Fibroblast of pulmonary artery (primary cell): ENCODE data around the gene ATXN10.

Experiments
- DNase-seq: peaks from one replicate; pipeline ENCODE4 v3.0.0-alpha.2; 2010; ENCODE audit warnings: low read depth
- H3K4me3 ChIP-seq: replicated peaks from 2 replicates; pipeline ENCODE4 v1.5.1; 2011; ENCODE audit warnings: low read depth, mild to moderate bottlenecking, control low read depth, low read length, moderate library complexity
- TF ChIP-seq, protein P1 (sequence below): IDR thresholded peaks from 2 replicates; pipeline ENCODE4 v1.5.1; 2011; ENCODE audit warnings: mild to moderate bottlenecking, control low read depth, low read length, inconsistent platforms; ENCODE audit errors: missing control alignments

ATXN10 gene

DNA sequence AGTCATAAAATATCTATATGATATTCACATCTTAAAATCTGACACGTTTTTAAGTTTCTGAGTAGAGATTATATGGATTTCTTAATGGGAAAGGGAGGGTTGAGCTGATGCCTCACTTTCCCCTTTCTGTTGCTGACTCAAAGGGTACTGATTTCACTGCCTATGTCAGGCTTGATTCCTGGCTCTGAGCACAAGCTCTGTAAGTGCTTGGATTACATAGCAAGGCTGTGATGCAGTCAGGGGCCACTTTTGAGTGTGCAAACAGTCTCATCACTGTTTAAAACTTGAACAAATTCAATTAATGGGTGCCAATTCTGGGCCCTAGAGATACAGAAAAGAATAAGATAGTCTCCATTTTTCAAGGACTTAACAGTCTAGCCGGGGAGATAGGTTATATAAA lies 14.4 kb downstream of the ATXN10 start:
- H3K4me3 ChIP-seq = no peak overlapping the region
- TF ChIP-seq, protein P1, sequence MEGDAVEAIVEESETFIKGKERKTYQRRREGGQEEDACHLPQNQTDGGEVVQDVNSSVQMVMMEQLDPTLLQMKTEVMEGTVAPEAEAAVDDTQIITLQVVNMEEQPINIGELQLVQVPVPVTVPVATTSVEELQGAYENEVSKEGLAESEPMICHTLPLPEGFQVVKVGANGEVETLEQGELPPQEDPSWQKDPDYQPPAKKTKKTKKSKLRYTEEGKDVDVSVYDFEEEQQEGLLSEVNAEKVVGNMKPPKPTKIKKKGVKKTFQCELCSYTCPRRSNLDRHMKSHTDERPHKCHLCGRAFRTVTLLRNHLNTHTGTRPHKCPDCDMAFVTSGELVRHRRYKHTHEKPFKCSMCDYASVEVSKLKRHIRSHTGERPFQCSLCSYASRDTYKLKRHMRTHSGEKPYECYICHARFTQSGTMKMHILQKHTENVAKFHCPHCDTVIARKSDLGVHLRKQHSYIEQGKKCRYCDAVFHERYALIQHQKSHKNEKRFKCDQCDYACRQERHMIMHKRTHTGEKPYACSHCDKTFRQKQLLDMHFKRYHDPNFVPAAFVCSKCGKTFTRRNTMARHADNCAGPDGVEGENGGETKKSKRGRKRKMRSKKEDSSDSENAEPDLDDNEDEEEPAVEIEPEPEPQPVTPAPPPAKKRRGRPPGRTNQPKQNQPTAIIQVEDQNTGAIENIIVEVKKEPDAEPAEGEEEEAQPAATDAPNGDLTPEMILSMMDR = no peak
- no peak for DNase-seq

DNA sequence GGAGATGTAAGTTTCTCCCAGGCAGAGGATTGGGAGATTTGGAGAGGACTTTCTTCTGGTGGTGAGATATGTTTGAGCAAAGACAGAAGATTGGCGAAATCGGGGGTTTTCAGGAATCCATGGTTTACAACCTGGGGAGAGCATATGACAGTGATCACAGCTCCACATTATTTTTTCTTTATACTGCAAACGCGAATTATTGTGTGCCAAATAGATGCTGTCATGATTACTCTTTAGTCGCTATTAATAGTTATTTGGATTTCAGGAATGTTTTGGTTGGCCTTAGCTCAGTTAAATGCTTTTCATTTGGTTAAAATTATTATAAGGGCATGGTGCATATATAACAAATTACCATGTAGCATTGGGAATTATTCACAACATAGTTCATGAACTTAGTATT lies 15.2 kb downstream of the ATXN10 start:
- no peak for DNase-seq
- no peak overlapping the region for H3K4me3 ChIP-seq
- TF ChIP-seq, protein P1 = no peak

DNA sequence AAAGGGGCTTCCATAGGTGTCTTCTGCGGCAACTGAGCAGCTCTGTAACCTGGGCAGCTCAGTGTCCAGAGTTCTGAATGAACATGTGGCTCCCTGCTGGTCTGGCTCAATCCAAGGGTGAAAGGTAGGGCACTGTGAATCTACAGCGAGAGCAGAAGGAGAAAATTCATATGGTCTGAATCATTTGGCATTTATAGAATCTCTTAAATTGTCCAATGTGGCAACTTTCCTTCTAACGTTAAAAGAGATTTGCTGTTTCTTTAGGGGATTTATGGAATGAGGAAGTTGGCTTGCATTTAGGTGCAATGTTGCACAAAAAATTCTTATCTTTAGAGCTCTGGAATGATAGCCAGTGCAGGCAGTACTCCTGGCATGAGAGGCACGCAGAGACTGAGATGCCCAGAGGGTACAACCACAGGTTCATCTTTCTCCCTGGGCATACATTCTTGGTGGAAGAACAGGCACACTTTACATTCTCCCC lies 17.0 kb downstream of the ATXN10 start:
- DNase-seq = peak; percentile 88
- TF ChIP-seq, protein P1 = no peak
- no peak overlapping the region for H3K4me3 ChIP-seq

DNA sequence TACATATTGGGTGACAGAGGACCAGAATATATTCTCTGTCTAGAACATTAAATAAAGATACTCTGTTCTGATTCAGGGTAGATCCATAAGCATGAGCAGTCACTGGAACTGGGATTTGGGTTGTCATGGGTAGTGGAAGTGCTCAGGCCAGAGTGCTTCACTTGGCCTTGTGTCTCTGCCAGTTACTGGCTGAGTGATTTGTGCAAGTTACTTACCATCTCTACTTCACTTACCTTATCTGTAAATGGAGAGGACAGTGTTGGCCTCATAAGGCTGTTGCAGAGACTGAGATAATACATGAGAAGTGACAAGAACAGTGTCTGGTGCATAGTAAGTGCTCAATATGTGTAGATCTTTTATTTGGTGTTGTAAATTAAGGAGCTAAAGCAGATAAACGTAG lies 17.6 kb downstream of the ATXN10 start:
- no peak overlapping the region for H3K4me3 ChIP-seq
- DNase-seq = no peak
- TF ChIP-seq, protein P1 = no peak

DNA sequence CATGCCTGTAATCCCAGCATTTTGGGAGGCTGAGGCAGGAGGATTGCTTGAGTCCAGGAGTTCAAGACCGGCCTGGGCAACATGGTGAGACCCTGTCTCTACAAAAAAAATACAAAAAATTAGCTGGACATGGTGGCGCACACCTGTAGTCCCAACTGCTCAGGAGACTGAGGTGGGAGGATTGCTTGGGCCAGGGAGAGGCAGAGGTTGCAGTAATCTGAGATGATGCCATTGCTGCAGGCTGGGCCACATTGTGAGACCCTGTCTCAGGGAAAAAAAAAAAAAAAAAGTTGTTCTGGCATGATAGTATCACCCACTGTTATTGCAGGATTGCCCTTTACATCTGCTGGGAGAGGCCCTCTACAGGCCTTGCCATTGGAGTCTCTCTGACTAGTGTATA lies 18.4 kb downstream of the ATXN10 start:
- DNase-seq = no peak
- TF ChIP-seq, protein P1 = no peak
- no peak overlapping the region for H3K4me3 ChIP-seq

DNA sequence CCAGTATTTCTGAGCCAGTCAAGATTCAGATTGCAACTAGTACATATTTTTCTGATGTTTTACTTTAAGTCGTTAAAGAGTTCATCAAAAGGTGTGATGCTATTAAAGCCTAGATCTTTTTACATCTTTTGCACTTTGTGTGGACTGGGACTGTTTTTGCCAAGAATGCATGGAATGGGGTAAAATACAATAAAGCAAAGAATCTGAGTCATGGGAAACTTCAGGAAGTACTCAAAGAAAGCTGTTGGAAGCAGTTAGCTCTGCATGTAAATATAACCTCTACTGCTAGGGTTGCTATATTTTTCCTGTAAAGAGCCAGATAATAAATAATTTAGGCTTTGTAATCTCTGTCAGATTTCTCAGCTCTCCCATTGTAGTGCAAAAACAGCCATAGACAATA lies 20.9 kb downstream of the ATXN10 start:
- TF ChIP-seq, protein P1 = no peak
- no peak overlapping the region for H3K4me3 ChIP-seq
- peak; percentile 61 for DNase-seq

DNA sequence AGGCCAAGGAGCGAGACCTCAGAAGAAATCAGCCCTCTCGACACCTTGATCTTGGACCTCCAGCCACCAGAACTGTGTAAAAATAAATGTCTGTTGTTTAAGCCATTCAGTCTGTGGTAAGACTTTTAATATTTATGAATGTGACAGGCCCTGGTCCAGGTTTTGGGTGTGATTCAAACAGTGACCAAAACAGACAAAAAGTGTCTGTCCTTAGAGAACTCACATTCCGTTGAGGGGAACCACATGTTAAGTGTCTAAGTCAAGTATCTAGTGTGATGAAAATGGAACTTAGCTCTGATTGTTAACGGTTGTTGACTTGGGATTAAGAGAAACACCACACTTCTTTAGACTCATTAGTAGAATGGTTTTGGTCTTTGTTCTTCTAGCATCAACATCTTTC lies 22.2 kb downstream of the ATXN10 start:
- DNase-seq = no peak
- no peak overlapping the region for H3K4me3 ChIP-seq
- TF ChIP-seq, protein P1 = no peak
